H1 (cell line): ENCODE measurements around the gene LKAAEAR1. TPM values are rescaled to one million over a fixed set of nuclear protein-coding genes. Genes with fewer than 3 reads are reported as not detected.

Source experiments
- CTCF ChIA-PET: fragments of 300-600 bp; sonication (Branson Sonifier 250); formaldehyde crosslinking; loops from one replicate; lab custom pipeline; 2021; ENCODE audit not compliant: partially characterized antibody; lab: Charles Lee
- POLR2A ChIA-PET: fragments of 300-600 bp; sonication (Branson Sonifier 250); formaldehyde crosslinking; loops from one replicate; lab custom pipeline; 2021; ENCODE audit warnings: inconsistent platforms; ENCODE audit not compliant: partially characterized antibody; lab: Charles Lee
- DNase-seq, 2 experiments: peaks; one replicate each; pipeline versions ENCODE4 v3.0.0 to v3.0.0-alpha.2; 2010 to 2022; ENCODE audit warnings: low spot score in 2 of 2, low read depth in 1 of 2, mixed read lengths in 1 of 2
- FAIRE-seq: peaks from 2 replicates; lab custom pipeline; 2011; peaks lifted over from hg19 to GRCh38; lab: Jason Lieb, UNC
- H2AFZ ChIP-seq: 2 replicates; pipeline ENCODE4 v1.8.1; 2012; ENCODE audit warnings: low read length, inconsistent platforms
- H2AK5ac ChIP-seq: 2 replicates; pipeline ENCODE4 v1.6.1; 2013; ENCODE audit warnings: low read depth, low read length
- H2BK120ac ChIP-seq: replicated peaks from 2 replicates; pipeline ENCODE3; 2013; ENCODE audit warnings: low read depth, low read length, inconsistent platforms
- H2BK12ac ChIP-seq: 2 replicates; pipeline ENCODE4 v1.6.1; 2013; ENCODE audit warnings: low read depth, low read length
- H2BK15ac ChIP-seq: 2 replicates; pipeline ENCODE4 v1.6.1; 2013; ENCODE audit warnings: low read length
- H2BK20ac ChIP-seq: 2 replicates; pipeline ENCODE4 v1.6.1; 2013; ENCODE audit warnings: low read length
- H2BK5ac ChIP-seq: 2 replicates; pipeline ENCODE4 v1.6.1; 2013; ENCODE audit warnings: low read depth, low read length
- H3K14ac ChIP-seq: 2 replicates; pipeline ENCODE4 v1.6.1; 2013; ENCODE audit warnings: inconsistent platforms; ENCODE audit not compliant: insufficient read length
- H3K18ac ChIP-seq: 2 replicates; pipeline ENCODE4 v1.6.1; 2013; ENCODE audit warnings: low read length; ENCODE audit errors: extremely low read depth
- H3K23ac ChIP-seq: 2 replicates; pipeline ENCODE4 v1.6.1; 2013; ENCODE audit warnings: inconsistent platforms; ENCODE audit not compliant: insufficient read length
- H3K23me2 ChIP-seq: 2 replicates; pipeline ENCODE4 v1.6.1; 2013; ENCODE audit warnings: low read depth, low read length
- H3K27ac ChIP-seq: 2 replicates; pipeline ENCODE4 v1.6.1; 2011; ENCODE audit warnings: low read depth, low read length, inconsistent platforms
- H3K27me3 ChIP-seq, 4 experiments: replicated peaks in 1 of 4; 1 replicate in 1 of 4; 2 replicates in 3 of 4; pipeline versions ENCODE4 v1.6.1 to v1.8.1; 2011 to 2013; ENCODE audit warnings: low read length in 3 of 4, mild to moderate bottlenecking in 3 of 4, inconsistent platforms in 2 of 4, mixed read lengths in 2 of 4, moderate library complexity in 1 of 4; ENCODE audit not compliant: control insufficient read depth in 3 of 4, insufficient read depth in 3 of 4; ENCODE audit errors: extremely low read depth in 1 of 4
- H3K36me3 ChIP-seq, 4 experiments: 2 replicates each; pipeline versions ENCODE4 v1.6.1 to v1.8.1; 2011 to 2013; ENCODE audit warnings: mild to moderate bottlenecking in 4 of 4, low read length in 3 of 4, moderate library complexity in 2 of 4, control low read depth in 1 of 4, inconsistent platforms in 1 of 4; ENCODE audit not compliant: insufficient read depth in 4 of 4, control insufficient read depth in 2 of 4
- H3K4ac ChIP-seq: replicated peaks from 2 replicates; pipeline ENCODE3; 2013; ENCODE audit warnings: low read length, low read depth, mixed read lengths, inconsistent platforms; ENCODE audit not compliant: insufficient read length
- H3K4me1 ChIP-seq, 4 experiments: replicated peaks in 1 of 4; 1 replicate in 1 of 4; 2 replicates in 3 of 4; pipeline versions ENCODE4 v1.6.1 to v1.8.1; 2011 to 2013; ENCODE audit warnings: low read length in 3 of 4, inconsistent platforms in 2 of 4, mixed read lengths in 1 of 4; ENCODE audit not compliant: insufficient read depth in 4 of 4, control insufficient read depth in 3 of 4
- H3K4me2 ChIP-seq, 2 experiments: 2 replicates each; pipeline versions ENCODE4 v1.6.1 to v1.8.1; 2011 to 2013; ENCODE audit warnings: low read depth in 2 of 2, low read length in 2 of 2, control low read depth in 1 of 2, inconsistent platforms in 1 of 2, mild to moderate bottlenecking in 1 of 2; ENCODE audit not compliant: insufficient read depth in 1 of 2
- H3K4me3 ChIP-seq, 4 experiments: fragments of 200-600, 300-600 bp in 1 of 4; sonication (generic), shearing (Covaris generic), sonication (Bioruptor Twin) in 1 of 4; 2 replicates each; pipeline versions ENCODE4 v1.5.1 to v1.8.1; 2011 to 2016; ENCODE audit warnings: low read length in 4 of 4, low read depth in 3 of 4, control low read depth in 2 of 4, inconsistent platforms in 2 of 4, mild to moderate bottlenecking in 2 of 4, mixed read lengths in 1 of 4, moderate library complexity in 1 of 4; ENCODE audit not compliant: insufficient read depth in 2 of 4; ENCODE audit errors: extremely low read depth in 1 of 4
- H3K56ac ChIP-seq: replicated peaks from 2 replicates; pipeline ENCODE3; 2013; ENCODE audit warnings: low read depth, mild to moderate bottlenecking, mixed read lengths, low read length, inconsistent platforms; ENCODE audit not compliant: insufficient read length
- H3K79me1 ChIP-seq: 2 replicates; pipeline ENCODE4 v1.6.1; 2013; ENCODE audit warnings: low read depth, low read length, control low read depth
- H3K79me2 ChIP-seq, 2 experiments: 2 replicates each; pipeline versions ENCODE4 v1.6.1 to v1.8.1; 2012 to 2013; ENCODE audit warnings: low read length in 2 of 2, mild to moderate bottlenecking in 2 of 2, inconsistent platforms in 1 of 2; ENCODE audit not compliant: insufficient read depth in 2 of 2, control insufficient read depth in 1 of 2
- H3K9ac ChIP-seq, 4 experiments: replicated peaks in 1 of 4; 1 replicate in 1 of 4; 2 replicates in 3 of 4; pipeline versions ENCODE4 v1.6.1 to v1.8.1; 2011 to 2013; ENCODE audit warnings: low read depth in 3 of 4, low read length in 3 of 4, control low read depth in 2 of 4, mild to moderate bottlenecking in 2 of 4, moderate library complexity in 2 of 4, inconsistent platforms in 1 of 4; ENCODE audit errors: extremely low read depth in 1 of 4
- H3K9me3 ChIP-seq, 2 experiments: 2 replicates each; pipeline versions ENCODE4 v1.6.1 to v1.8.1; 2012 to 2013; ENCODE audit warnings: mild to moderate bottlenecking in 2 of 2, moderate library complexity in 2 of 2, control low read depth in 1 of 2, inconsistent platforms in 1 of 2, low read depth in 1 of 2, low read length in 1 of 2, mixed read lengths in 1 of 2; ENCODE audit not compliant: insufficient read depth in 2 of 2
- H4K20me1 ChIP-seq, 2 experiments: replicated peaks in 1 of 2; 2 replicates each; pipeline versions ENCODE3 to v1.8.1; 2011 to 2013; ENCODE audit warnings: inconsistent platforms in 2 of 2, low read length in 2 of 2, mild to moderate bottlenecking in 1 of 2; ENCODE audit not compliant: insufficient read depth in 2 of 2, control insufficient read depth in 1 of 2
- H4K5ac ChIP-seq: 2 replicates; pipeline ENCODE4 v1.6.1; 2013; ENCODE audit warnings: low read length, low read depth, mixed read lengths, inconsistent platforms; ENCODE audit not compliant: insufficient read length
- H4K8ac ChIP-seq: 2 replicates; pipeline ENCODE4 v1.8.0; 2013; ENCODE audit warnings: mild to moderate bottlenecking, moderate library complexity, low read length, inconsistent platforms; ENCODE audit not compliant: insufficient read depth; ENCODE audit errors: extremely low read depth
- H4K91ac ChIP-seq: replicated peaks from 2 replicates; pipeline ENCODE3; 2013; ENCODE audit warnings: low read length, mixed read lengths, inconsistent platforms; ENCODE audit not compliant: insufficient read length
- POLR2AphosphoS5 ChIP-seq: IDR thresholded peaks from 2 replicates; pipeline ENCODE4 v1.6.1; 2011; ENCODE audit warnings: low read depth, low read length
- SIN3A ChIP-seq, 2 experiments: IDR thresholded peaks in 1 of 2; conservative IDR thresholded peaks in 1 of 2; 2 replicates each; pipeline ENCODE4 v1.6.1; 2011 to 2012; ENCODE audit warnings: low read length in 2 of 2, improper control_type of control experiment in 1 of 2, low read depth in 1 of 2, mild to moderate bottlenecking in 1 of 2
- WGBS, 2 experiments: shearing (Covaris generic) in 1 of 2; methylation state at CpG; one replicate each; pipeline versions ENCODE4 v1.1.6 to v1.1.7; 2013 to 2015; ENCODE audit warnings: low lambda C conversion rate in 2 of 2, mixed read lengths in 2 of 2, inconsistent platforms in 1 of 2, low coverage in 1 of 2, missing lambda C conversion rate in 1 of 2; ENCODE audit not compliant: insufficient replicate concordance in 2 of 2, insufficient coverage in 1 of 2, insufficient read length in 1 of 2; ENCODE audit errors: extremely low coverage in 1 of 2, missing lambda C conversion rate in 1 of 2; 5-methylcytosine and 5-hydroxymethylcytosine counted together
- polyA plus RNA-seq, 7 experiments: library from polyadenylated mRNA; depleted of rRNA in 3 of 7; stranded (reverse) in 5 of 7; unstranded in 2 of 7; fragments of >200 nt in 5 of 7; fragments of 200-250 nt in 2 of 7; gene quantifications; 1 replicate in 5 of 7; 2 replicates in 1 of 7; 4 replicates in 1 of 7; pipeline versions ENCODE4 v1.2.1 to v1.2.3, GENCODE V29; 2011 to 2013; ENCODE audit warnings: missing spikeins in 2 of 7, mixed read lengths in 2 of 7
- total RNA-seq: library from RNA; stranded (reverse); fragmentation: NEBNext Ultra II Directional; extraction: Animal tissue kit (Norgen Biotek cat#: 25700); gene quantifications from 2 replicates; pipeline ENCODE4 v1.2.1, GENCODE V29; 2021

The LKAAEAR1 gene
- total and polyA plus RNA-seq, 2 of the 8 experiments (the other 6 are each of a cell fraction or from before 2014, with no cell fraction given) = 0.41 to 0.53 TPM

GRCh38 chr20:64112691-64113443 lies 28.7 kb upstream of the LKAAEAR1 start:
- 0 out of 2 replicates have a peak overlapping the region, but pooled peaks have one; percentile 24 for H2AK5ac ChIP-seq
- H3K36me3 ChIP-seq = no peaks in the 10 kb centered on the region
- peaks cover 0 to 2% of the 10 kb centered on the region in 2 experiments for H4K20me1 ChIP-seq
- no peaks in the 10 kb centered on the region for H3K4me1 ChIP-seq
- H3K27me3 ChIP-seq = no peaks in the 10 kb centered on the region
- no peak overlapping the region for H3K9ac ChIP-seq
- ChIA-PET POLR2A (no interaction called here), CTCF (interaction anchor here (1.0 to 10.1 kb wide), 4 partner anchors 13 to 71 kb away, joined by 3 to 144 read pairs (median 4); partner anchors contain the start of genes LKAAEAR1, OPRL1 and RGS19)
- no peaks in the 10 kb centered on the region for H3K79me2 ChIP-seq
- peak overlapping the region; percentile 68; the same call in 1 of the 2 replicates for H4K8ac ChIP-seq
- H2BK5ac ChIP-seq = no peak overlapping the region
- no peaks in the 10 kb centered on the region for H3K9me3 ChIP-seq
- no peak overlapping the region for H2BK20ac ChIP-seq
- H3K23me2 ChIP-seq = no peaks in the 10 kb centered on the region
- no peak overlapping the region for H3K18ac ChIP-seq
- peak in 1 of 2 experiments; percentile 43 for DNase-seq
- no peak overlapping the region for H2BK15ac ChIP-seq
- H4K5ac ChIP-seq = no peak overlapping the region
- no peak overlapping the region for H2AFZ ChIP-seq
- H3K4ac ChIP-seq = no peak overlapping the region
- H3K56ac ChIP-seq = no peak overlapping the region
- no peak overlapping the region for H2BK120ac ChIP-seq
- H3K14ac ChIP-seq = no peak overlapping the region
- no peak overlapping the region for H3K27ac ChIP-seq
- H3K4me2 ChIP-seq = no peak overlapping the region
- H2BK12ac ChIP-seq = no peak overlapping the region
- FAIRE-seq = no peak
- H3K79me1 ChIP-seq = no peaks in the 10 kb centered on the region
- TF ChIP-seq POLR2AphosphoS5 (no peak), SIN3A (conservative IDR thresholded peaks at IDR 0.05 in 1 of 2, IDR thresholded peaks at IDR 0.05 in 1 of 2; ENCODE audit: low read depth in 1 of 2, low read length in 2 of 2) (no peak)
- no peak overlapping the region for H3K23ac ChIP-seq
- WGBS, 2 experiments = 84% methylated on average over 18 of the region's 18 CpGs; no CpG with 5 or more reads in 1 of the 2 experiments
- no peak overlapping the region for H3K4me3 ChIP-seq
- H4K91ac ChIP-seq = peak overlapping the region; percentile 40
